Measurements from ENCODE around the gene MBP. TPM values are rescaled to one million over a fixed set of nuclear protein-coding genes. Genes with fewer than 3 reads are reported as not detected.

The MBP gene
- total RNA-seq, 2 experiments from 2014 or later = 13.5 to 28.9 TPM

DNA sequence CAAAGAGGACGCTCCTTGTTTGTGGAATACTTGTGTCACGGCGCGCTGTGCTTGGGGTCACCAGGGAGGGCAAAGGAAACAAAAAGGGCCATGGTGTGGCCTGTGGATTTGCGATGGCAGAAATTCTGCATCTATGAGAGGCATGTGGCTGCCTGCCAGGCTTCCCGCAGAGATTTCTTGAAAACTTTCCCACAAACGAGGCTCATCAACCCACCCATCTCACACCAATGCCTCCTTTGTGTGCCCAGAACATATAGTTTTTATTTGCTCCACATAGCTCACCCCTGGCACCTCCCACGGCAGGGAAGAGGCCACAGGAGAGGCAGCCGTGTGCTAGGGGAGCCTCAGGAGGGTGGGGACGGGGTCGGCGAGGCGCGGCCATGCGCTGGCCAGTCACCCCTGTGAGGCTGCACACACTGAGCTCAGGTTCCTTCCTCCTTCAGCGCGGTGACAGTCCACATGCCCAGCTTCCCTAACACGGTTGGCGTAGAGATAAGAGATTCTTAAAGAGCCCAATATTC, 100.3 kb downstream of the MBP start:
- intact Hi-C loops (cut with micrococcal nuclease; ENCODE audit: unreplicated experiment) = no loop called here
- no peaks in the 10 kb centered on the region; the same call in 1 of the 2 replicates for H3K36me3 ChIP-seq (ENCODE audit: insufficient read depth, low read length)
- H2AFZ ChIP-seq (ENCODE audit: low read length) = no peak overlapping the region
- H3K4me2 ChIP-seq (ENCODE audit: low read length) = no peak overlapping the region
- H3K9me2 ChIP-seq (ENCODE audit: insufficient read depth, low read length) = no peaks in the 10 kb centered on the region
- no peak for DNase-seq (ENCODE audit: low spot score)
- no peak overlapping the region for H3K4me3 ChIP-seq (ENCODE audit: low read depth, low read length, poor library complexity, severe bottlenecking)
- TF ChIP-seq CTCF (conservative IDR thresholded peaks at IDR 0.05; ENCODE audit: low read length) (no peak), EZH2phosphoT487 (IDR thresholded peaks at IDR 0.05; ENCODE audit: borderline replicate concordance, low read depth, low read length) (no peak)
- H3K9me3 ChIP-seq (ENCODE audit: low read length) = no peaks in the 10 kb centered on the region
- ChIA-PET POLR2A (interaction anchor here (1.1 kb wide), 1 partner anchor 10 kb away, joined by 4 read pairs; no protein-coding TSS in a partner anchor), CTCF (ENCODE audit: unreplicated experiment) (no interaction called here)
- H3K27ac ChIP-seq (ENCODE audit: low read depth, low read length, poor library complexity, severe bottlenecking) = no peak overlapping the region
- no peaks in the 10 kb centered on the region for H3K79me2 ChIP-seq (ENCODE audit: insufficient read depth, low read depth, low read length)
- no peaks in the 10 kb centered on the region for H3K4me1 ChIP-seq (ENCODE audit: insufficient read depth, low read length, poor library complexity, severe bottlenecking)
- no TSS peak for BruUV-seq (replicated peaks)
- no peaks in the 10 kb centered on the region for H4K20me1 ChIP-seq (ENCODE audit: insufficient read depth, low read length)

- no peaks in the 10 kb centered on the region for H3K9me2 ChIP-seq (ENCODE audit: insufficient read depth, low read length)
- no peak overlapping the region for H3K4me2 ChIP-seq (ENCODE audit: low read length)
- intact Hi-C loops (cut with micrococcal nuclease; ENCODE audit: unreplicated experiment) = no loop called here
- TF ChIP-seq EZH2phosphoT487 (IDR thresholded peaks at IDR 0.05; ENCODE audit: borderline replicate concordance, low read depth, low read length) = no peak
- TF ChIP-seq CTCF (conservative IDR thresholded peaks at IDR 0.05; ENCODE audit: low read length) = no peak
- no peaks in the 10 kb centered on the region for H3K79me2 ChIP-seq (ENCODE audit: insufficient read depth, low read depth, low read length)
- BruUV-seq (replicated peaks) = no TSS peak
- H3K36me3 ChIP-seq (ENCODE audit: insufficient read depth, low read length) = no peaks in the 10 kb centered on the region; the same call in 1 of the 2 replicates
- no peak for DNase-seq (ENCODE audit: low spot score)
- no peaks in the 10 kb centered on the region for H3K4me1 ChIP-seq (ENCODE audit: insufficient read depth, low read length, poor library complexity, severe bottlenecking)
- no peak overlapping the region for H3K4me3 ChIP-seq (ENCODE audit: low read depth, low read length, poor library complexity, severe bottlenecking)
- H2AFZ ChIP-seq (ENCODE audit: low read length) = no peak overlapping the region
- H4K20me1 ChIP-seq (ENCODE audit: insufficient read depth, low read length) = no peaks in the 10 kb centered on the region
- H3K27ac ChIP-seq (ENCODE audit: low read depth, low read length, poor library complexity, severe bottlenecking) = no peak overlapping the region
- H3K9me3 ChIP-seq (ENCODE audit: low read length) = no peaks in the 10 kb centered on the region
- POLR2A ChIA-PET = no interaction called here
- CTCF ChIA-PET (ENCODE audit: unreplicated experiment) = no interaction called here
These were observed 100.9 kb downstream of the MBP start for GRCh38 chr18:77031662-77032061.

GRCh38 chr18:77030201-77030600, 102.4 kb downstream of the MBP start:
- CTCF ChIA-PET (ENCODE audit: unreplicated experiment) = no interaction called here
- DNase-seq (ENCODE audit: low spot score) = no peak
- H3K79me2 ChIP-seq (ENCODE audit: insufficient read depth, low read depth, low read length) = no peaks in the 10 kb centered on the region
- H3K4me2 ChIP-seq (ENCODE audit: low read length) = no peak overlapping the region
- no peaks in the 10 kb centered on the region for H3K9me2 ChIP-seq (ENCODE audit: insufficient read depth, low read length)
- BruUV-seq (replicated peaks) = no TSS peak
- H3K4me1 ChIP-seq (ENCODE audit: insufficient read depth, low read length, poor library complexity, severe bottlenecking) = no peaks in the 10 kb centered on the region
- no peak for TF ChIP-seq CTCF (conservative IDR thresholded peaks at IDR 0.05; ENCODE audit: low read length)
- TF ChIP-seq EZH2phosphoT487 (IDR thresholded peaks at IDR 0.05; ENCODE audit: borderline replicate concordance, low read depth, low read length) = no peak
- H3K36me3 ChIP-seq (ENCODE audit: insufficient read depth, low read length) = no peaks in the 10 kb centered on the region; the same call in 1 of the 2 replicates
- POLR2A ChIA-PET = interaction anchor here (0.9 kb wide), 1 partner anchor 17 kb away, joined by 6 read pairs; no protein-coding TSS in a partner anchor
- no peak overlapping the region for H3K4me3 ChIP-seq (ENCODE audit: low read depth, low read length, poor library complexity, severe bottlenecking)
- no peaks in the 10 kb centered on the region for H4K20me1 ChIP-seq (ENCODE audit: insufficient read depth, low read length)
- H3K9me3 ChIP-seq (ENCODE audit: low read length) = no peaks in the 10 kb centered on the region
- H2AFZ ChIP-seq (ENCODE audit: low read length) = no peak overlapping the region
- no peak overlapping the region for H3K27ac ChIP-seq (ENCODE audit: low read depth, low read length, poor library complexity, severe bottlenecking)
- intact Hi-C loops (cut with micrococcal nuclease; ENCODE audit: unreplicated experiment) = no loop called here

Measured in OCI-LY7 (cell line).